K562 (cell line): Measurements from ENCODE around the gene PRR7. TPM values are rescaled to one million over a fixed set of nuclear protein-coding genes. Genes with fewer than 3 reads are reported as not detected.

Experiments used
- ATF1 ChIP-seq, 2 experiments: fragments of 450-650 bp in 1 of 2; IDR thresholded peaks; 2 replicates each; pipeline ENCODE4 v1.6.1; 2016; ENCODE audit warnings: missing compliant biosample characterization in 1 of 2, missing genetic modification characterization in 1 of 2
- ETV5 ChIP-seq: sonication (generic); formaldehyde crosslinking; IDR thresholded peaks from 2 replicates; pipeline ENCODE4 v1.4.0; 2020; ENCODE audit warnings: low read depth, mild to moderate bottlenecking, missing genetic modification reagents
- EWSR1 ChIP-seq: fragments of 450-650 bp; IDR thresholded peaks from 2 replicates; pipeline ENCODE4 v1.6.1; 2018; ENCODE audit warnings: borderline replicate concordance, mild to moderate bottlenecking, low read depth, moderate library complexity; ENCODE audit not compliant: partially characterized antibody
- FIP1L1 ChIP-seq: fragments of 200-400 bp; formaldehyde crosslinking; IDR thresholded peaks from 2 replicates; pipeline ENCODE4 v1.6.1; 2018; ENCODE audit warnings: mild to moderate bottlenecking, low read depth, low read length; ENCODE audit not compliant: poor library complexity, severe bottlenecking
- KLF13 ChIP-seq: fragments of 450-650 bp; IDR thresholded peaks from 2 replicates; pipeline ENCODE4 v1.6.1; 2016; ENCODE audit warnings: missing genetic modification characterization, low read depth, mild to moderate bottlenecking, missing compliant biosample characterization, moderate library complexity, borderline replicate concordance
- MTF1 ChIP-seq: fragments of 250-450 bp; sonication (Bioruptor Pico); IDR thresholded peaks from 2 replicates; pipeline ENCODE4 v1.9.0; 2021; ENCODE audit warnings: moderate library complexity, mild to moderate bottlenecking, inconsistent platforms, borderline replicate concordance
- NFRKB ChIP-seq: fragments of 450-650 bp; IDR thresholded peaks from 2 replicates; pipeline ENCODE4 v1.6.1; 2016; ENCODE audit warnings: low read depth
- NONO ChIP-seq, 2 experiments: fragments of 200-400 bp in 1 of 2; fragments of 450-650 bp in 1 of 2; formaldehyde crosslinking in 1 of 2; IDR thresholded peaks; 2 replicates each; pipeline ENCODE4 v1.6.1; 2017; ENCODE audit warnings: low read depth in 2 of 2, mild to moderate bottlenecking in 2 of 2, moderate library complexity in 2 of 2, low read length in 1 of 2
- PHF8 ChIP-seq: fragments of 200-600 bp; sonication (generic); IDR thresholded peaks from 2 replicates; pipeline ENCODE4 v1.6.1; 2012; ENCODE audit warnings: mixed run types, mild to moderate bottlenecking, inconsistent platforms, low read length, moderate library complexity, borderline replicate concordance
- REST ChIP-seq, 2 experiments: fragments of 450-650 bp; formaldehyde crosslinking in 1 of 2; IDR thresholded peaks; 2 replicates each; pipeline versions ENCODE4 v1.4.0 to v1.6.1; 2014 to 2020; ENCODE audit warnings: mild to moderate bottlenecking in 2 of 2, borderline replicate concordance in 1 of 2, low read depth in 1 of 2
- SAP30 ChIP-seq: fragments of 200-600 bp; sonication (generic); IDR thresholded peaks from 2 replicates; pipeline ENCODE4 v1.6.1; 2012; ENCODE audit warnings: borderline replicate concordance, low read depth, mild to moderate bottlenecking, moderate library complexity, low read length, control low read depth, inconsistent platforms; ENCODE audit not compliant: insufficient read depth, poor library complexity, severe bottlenecking
- SIN3B ChIP-seq: fragments of 450-650 bp; IDR thresholded peaks from 2 replicates; pipeline ENCODE4 v1.6.1; 2017; ENCODE audit warnings: low read depth, mild to moderate bottlenecking, moderate library complexity
- SMAD4 ChIP-seq: fragments of 250-450 bp; sonication (Bioruptor Pico); conservative IDR thresholded peaks from 2 replicates; pipeline ENCODE4 v1.8.0; 2021; ENCODE audit warnings: inconsistent platforms, mild to moderate bottlenecking, moderate library complexity
- SRSF3 ChIP-seq: fragments of 200-400 bp; formaldehyde crosslinking; IDR thresholded peaks from 2 replicates; pipeline ENCODE4 v1.6.1; 2016; ENCODE audit warnings: mild to moderate bottlenecking, low read length, moderate library complexity; ENCODE audit not compliant: insufficient read depth
- polyA plus RNA-seq, 8 experiments: library from polyadenylated mRNA; depleted of rRNA in 4 of 8; stranded (reverse) in 5 of 8; unstranded in 3 of 8; fragments of >200 nt; fragmentation: Nextera tagmentation in 2 of 8; fragmentation: Illumina TruSeq in 1 of 8; extraction: Ambion mirVana in 2 of 8; extraction: Trizol in 1 of 8; gene quantifications; 2 replicates each; pipeline versions ENCODE4 v1.2.1 to v1.2.3, GENCODE V29; 2011 to 2014; ENCODE audit warnings: inconsistent platforms in 1 of 8, missing spikeins in 1 of 8
- total RNA-seq, 7 experiments: library from RNA; depleted of rRNA in 6 of 7; stranded (reverse); fragments of >200 nt in 6 of 7; fragmentation: Illumina TruSeq in 2 of 7; extraction: Trizol in 2 of 7; gene quantifications; 2 replicates each; pipeline versions ENCODE4 v1.2.1 to v1.2.3, GENCODE V29; 2011 to 2021; ENCODE audit warnings: low replicate concordance in 1 of 7
- TF ChIP-seq, protein P1 (sequence below), 2 experiments: fragments of 250-450 bp in 1 of 2; fragments of 450-650 bp in 1 of 2; sonication (Bioruptor Pico) in 1 of 2; IDR thresholded peaks; 2 replicates each; pipeline versions ENCODE4 v1.6.1 to v1.8.0; 2016 to 2021; ENCODE audit warnings: mild to moderate bottlenecking in 2 of 2, moderate library complexity in 2 of 2, missing compliant biosample characterization in 1 of 2, missing genetic modification characterization in 1 of 2

The PRR7 gene
- total and polyA plus RNA-seq, 9 of the 15 experiments (the other 6 are each of a cell fraction or from before 2014, with no cell fraction given): 0.80 to 11.3 (median 10.4) TPM; not detected in 4

DNA sequence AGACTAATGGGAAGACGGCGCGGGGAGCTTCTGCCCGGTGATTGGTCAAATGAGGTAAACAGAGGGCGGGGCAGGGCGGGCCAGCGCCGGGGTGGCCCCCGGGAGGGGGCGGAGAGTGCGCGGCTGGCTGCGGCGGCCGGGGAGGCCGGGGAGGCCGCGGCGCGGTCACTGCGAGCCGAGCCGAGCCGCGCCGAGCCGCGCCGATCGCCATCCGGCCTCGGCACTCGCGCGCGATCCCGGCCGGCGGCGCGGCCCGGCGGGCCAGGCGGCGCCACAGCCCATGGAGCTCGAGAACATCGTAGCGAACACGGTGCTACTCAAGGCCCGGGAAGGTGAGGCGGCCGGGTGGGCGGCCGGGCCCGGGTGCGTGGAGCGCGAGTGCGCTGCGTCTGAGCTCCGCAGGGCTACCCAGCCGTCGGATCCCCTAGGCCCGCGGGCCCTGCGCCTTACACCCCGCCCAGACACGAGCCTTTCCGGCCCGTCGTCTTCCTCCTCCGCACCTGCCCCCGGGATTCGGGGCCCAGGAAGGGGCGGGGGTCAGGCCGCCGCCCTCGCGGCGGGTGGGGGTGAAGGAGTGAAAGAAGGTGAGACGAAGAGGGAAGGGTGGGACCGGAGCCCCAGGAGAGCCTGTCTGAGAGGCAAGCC, 19.9 kb upstream of the PRR7 start, which contains the start of gene GRK6 (continued):
- no peak for TF ChIP-seq EWSR1
- peak; percentile 38 for TF ChIP-seq SAP30
- TF ChIP-seq REST (IDR thresholded peaks at IDR 0.05; ENCODE audit: borderline replicate concordance): no peak
- TF ChIP-seq REST (CRISPR knock-in tag; IDR thresholded peaks at IDR 0.05; ENCODE audit: low read depth): 0 out of 2 replicates have a peak, but pooled peaks have one; percentile 33
- TF ChIP-seq SMAD4 (CRISPR knock-in tag): peak; percentile 70
- TF ChIP-seq, protein P1, sequence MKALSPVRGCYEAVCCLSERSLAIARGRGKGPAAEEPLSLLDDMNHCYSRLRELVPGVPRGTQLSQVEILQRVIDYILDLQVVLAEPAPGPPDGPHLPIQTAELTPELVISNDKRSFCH (CRISPR knock-in tag; IDR thresholded peaks at IDR 0.05): no peak
- TF ChIP-seq, protein P1 (tag; IDR thresholded peaks at IDR 0.05): no peak
- no peak for TF ChIP-seq MTF1 (CRISPR knock-in tag)
- TF ChIP-seq ETV5 (CRISPR knock-in tag): 0 out of 2 replicates have a peak, but pooled peaks have one; percentile 35
- 0 out of 2 replicates have a peak, but pooled peaks have one; percentile 29 for TF ChIP-seq SRSF3
- TF ChIP-seq FIP1L1: peak; percentile 46
- TF ChIP-seq NFRKB: no peak
- TF ChIP-seq PHF8: peak; percentile 55; the same call in 1 of the 2 replicates
- peak in 1 of 2 experiments; percentile 83 for TF ChIP-seq NONO (IDR thresholded peaks at IDR 0.05; ENCODE audit: low read depth in 2 of 2, low read length in 1 of 2)
- TF ChIP-seq SIN3B: peak; percentile 60
- no peak for TF ChIP-seq ATF1 (CRISPR knock-in tag; IDR thresholded peaks at IDR 0.05)
- 0 out of 2 replicates have a peak, but pooled peaks have one; percentile 73 for TF ChIP-seq ATF1 (tag; IDR thresholded peaks at IDR 0.05)
- no peak for TF ChIP-seq KLF13 (tag)
